ENCODE data around the gene EPHB3.

DNA sequence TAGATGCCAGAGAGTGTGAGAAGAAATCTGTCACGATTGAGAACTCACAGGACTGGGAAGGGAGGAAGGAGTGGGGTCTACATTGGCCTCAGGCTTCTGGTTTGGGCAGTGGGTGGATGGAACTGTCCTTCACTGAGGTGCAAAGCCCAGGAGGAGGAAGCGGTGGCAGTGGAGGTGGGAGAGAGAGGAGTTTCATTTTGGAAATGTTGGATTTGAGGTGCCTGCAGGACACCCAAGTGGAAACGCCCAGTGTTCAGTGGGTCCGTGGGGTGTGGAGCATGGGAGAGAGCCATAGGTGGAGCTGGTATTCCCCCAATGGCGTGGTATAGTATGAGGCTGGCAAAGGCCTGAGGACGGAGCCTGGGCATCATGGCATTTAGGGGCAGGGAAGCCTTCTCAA is 9.3 kb upstream of the EPHB3 start:
- TF ChIP-seq GATA3 (IDR thresholded peaks at IDR 0.05; ENCODE audit: low read depth, low read length) (no peak), GATA2 (IDR thresholded peaks at IDR 0.05; ENCODE audit: low read depth, low read length) (no peak)
